ENCODE results near the gene SYNPO2. TPM values are rescaled to one million over a fixed set of nuclear protein-coding genes. Genes with fewer than 3 reads are reported as not detected.

SYNPO2 gene
- total RNA-seq, 3 donors from 2014 or later = 18.9 to 804 (median 91.1) TPM

DNA sequence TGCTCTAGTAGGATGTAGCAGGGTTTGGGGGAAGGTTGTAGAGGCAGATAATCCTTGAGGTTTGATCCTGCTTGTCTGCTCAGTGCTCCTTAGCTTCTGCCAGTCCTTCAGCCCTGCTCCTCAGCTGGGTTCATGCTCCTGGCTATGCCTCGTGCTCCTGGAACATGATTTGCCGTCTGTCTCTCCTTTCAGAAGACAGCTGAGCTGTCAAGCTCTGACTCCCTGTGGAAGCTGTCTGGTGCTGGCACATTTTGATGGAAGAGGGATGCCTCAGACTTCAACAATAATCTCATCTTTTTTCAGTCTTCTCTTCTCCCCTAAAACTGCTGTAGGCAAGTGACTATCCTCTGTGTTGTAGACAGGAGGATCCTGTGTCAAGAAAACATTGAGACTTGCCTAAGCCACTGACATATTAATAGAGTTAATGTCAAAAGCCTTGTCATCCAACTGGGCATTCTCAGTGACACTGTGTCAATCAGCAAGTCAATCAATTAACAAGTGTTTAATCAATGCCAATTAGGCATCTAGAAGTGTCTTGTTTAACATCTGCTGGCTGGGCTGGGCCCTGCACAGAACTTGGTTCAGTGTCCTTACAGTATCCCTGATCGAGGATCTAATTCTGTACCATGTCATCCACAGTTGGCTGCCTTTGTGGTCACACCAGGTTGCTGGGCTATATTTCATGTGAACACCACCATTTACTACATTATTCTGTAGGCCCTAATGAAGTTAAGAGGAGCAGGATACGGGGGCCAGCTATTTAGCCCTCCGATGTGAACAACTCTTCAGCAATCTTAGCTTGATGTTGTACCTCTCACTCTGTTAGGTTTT is 96.7 kb downstream of the SYNPO2 start:
- no peak for DNase-seq
- Histone ChIP-seq H3K36me3 (ENCODE audit: low read depth) (no peaks in the 10 kb centered on the region), H3K4me3 (no peak overlapping the region), H3K4me1 (ENCODE audit: low read depth) (no peaks in the 10 kb centered on the region), H3K9me3 (no peaks in the 10 kb centered on the region)
- ATAC-seq = no peak
- TF ChIP-seq, protein P1, sequence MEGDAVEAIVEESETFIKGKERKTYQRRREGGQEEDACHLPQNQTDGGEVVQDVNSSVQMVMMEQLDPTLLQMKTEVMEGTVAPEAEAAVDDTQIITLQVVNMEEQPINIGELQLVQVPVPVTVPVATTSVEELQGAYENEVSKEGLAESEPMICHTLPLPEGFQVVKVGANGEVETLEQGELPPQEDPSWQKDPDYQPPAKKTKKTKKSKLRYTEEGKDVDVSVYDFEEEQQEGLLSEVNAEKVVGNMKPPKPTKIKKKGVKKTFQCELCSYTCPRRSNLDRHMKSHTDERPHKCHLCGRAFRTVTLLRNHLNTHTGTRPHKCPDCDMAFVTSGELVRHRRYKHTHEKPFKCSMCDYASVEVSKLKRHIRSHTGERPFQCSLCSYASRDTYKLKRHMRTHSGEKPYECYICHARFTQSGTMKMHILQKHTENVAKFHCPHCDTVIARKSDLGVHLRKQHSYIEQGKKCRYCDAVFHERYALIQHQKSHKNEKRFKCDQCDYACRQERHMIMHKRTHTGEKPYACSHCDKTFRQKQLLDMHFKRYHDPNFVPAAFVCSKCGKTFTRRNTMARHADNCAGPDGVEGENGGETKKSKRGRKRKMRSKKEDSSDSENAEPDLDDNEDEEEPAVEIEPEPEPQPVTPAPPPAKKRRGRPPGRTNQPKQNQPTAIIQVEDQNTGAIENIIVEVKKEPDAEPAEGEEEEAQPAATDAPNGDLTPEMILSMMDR (IDR thresholded peaks at IDR 0.05) = no peak
- intact Hi-C loops (cut with DNase I, micrococcal nuclease) = loop anchor here in 1 of 2 donors (10.0 kb wide), 1 partner anchor 299 kb away; no protein-coding TSS in a partner anchor

DNA sequence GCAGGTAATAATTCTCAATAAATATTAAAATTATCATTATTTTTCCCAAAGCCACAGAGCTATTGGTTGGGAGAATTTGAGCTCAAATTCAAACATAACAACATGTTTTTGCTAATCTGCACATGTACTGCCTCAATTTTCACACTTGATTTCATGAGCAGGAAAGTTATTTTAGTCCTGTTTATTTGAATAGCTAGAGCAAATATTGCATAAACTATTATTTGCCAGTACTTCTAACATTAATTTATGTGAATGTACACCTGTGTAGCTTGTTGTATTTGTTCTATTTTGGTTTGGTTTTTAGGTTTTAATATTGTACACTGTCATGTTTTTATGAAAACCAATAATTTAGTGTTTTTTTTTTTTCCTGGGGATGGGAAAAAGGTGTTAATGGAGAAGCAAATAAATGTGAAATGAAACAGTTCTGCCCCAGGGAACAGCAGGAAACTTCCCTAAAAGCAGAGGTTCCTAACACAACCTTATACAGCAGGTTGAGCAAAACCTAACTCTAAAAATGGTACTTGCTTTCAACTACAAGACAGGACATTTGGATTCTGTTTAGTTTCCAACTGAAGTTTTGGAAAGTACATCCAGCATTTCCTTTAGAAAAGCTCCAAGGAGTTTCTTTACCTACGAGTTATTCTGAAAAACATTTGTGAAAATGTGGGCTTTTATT is 99.4 kb downstream of the SYNPO2 start:
- Histone ChIP-seq H3K4me1 (ENCODE audit: low read depth) (no peaks in the 10 kb centered on the region), H3K36me3 (ENCODE audit: low read depth) (no peaks in the 10 kb centered on the region), H3K4me3 (no peak overlapping the region), H3K9me3 (no peaks in the 10 kb centered on the region)
- DNase-seq (no peak), ATAC-seq (no peak)
- TF ChIP-seq, protein P1 (IDR thresholded peaks at IDR 0.05) = no peak
- intact Hi-C loops (cut with DNase I, micrococcal nuclease) = loop anchor here in 1 of 2 donors (10.0 kb wide), 1 partner anchor 297 kb away; no protein-coding TSS in a partner anchor

DNA sequence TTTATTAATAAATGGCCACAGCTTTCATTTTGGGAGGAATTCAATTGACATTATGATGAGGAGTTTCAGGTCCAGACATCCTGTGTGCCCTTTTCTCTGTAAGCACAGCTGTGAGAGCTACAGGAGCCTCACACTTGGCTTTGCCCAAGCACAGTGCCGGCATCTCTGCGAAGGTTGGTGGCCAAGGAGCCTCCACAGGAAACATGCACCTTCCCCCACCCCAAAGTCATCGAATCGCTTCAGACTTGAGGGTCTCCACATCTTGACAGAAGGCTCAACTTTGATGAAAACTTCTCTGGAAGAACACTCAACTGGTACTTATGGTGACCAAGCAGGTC is 100.0 kb downstream of the SYNPO2 start:
- Histone ChIP-seq H3K36me3 (ENCODE audit: low read depth) (no peaks in the 10 kb centered on the region), H3K4me1 (ENCODE audit: low read depth) (no peaks in the 10 kb centered on the region), H3K9me3 (no peaks in the 10 kb centered on the region), H3K4me3 (no peak overlapping the region)
- intact Hi-C loops (cut with DNase I, micrococcal nuclease) = loop anchor here in 1 of 2 donors (10.0 kb wide), 1 partner anchor 296 kb away; no protein-coding TSS in a partner anchor
- DNase-seq (no peak), ATAC-seq (no peak)
- TF ChIP-seq, protein P1 (IDR thresholded peaks at IDR 0.05) = no peak

DNA sequence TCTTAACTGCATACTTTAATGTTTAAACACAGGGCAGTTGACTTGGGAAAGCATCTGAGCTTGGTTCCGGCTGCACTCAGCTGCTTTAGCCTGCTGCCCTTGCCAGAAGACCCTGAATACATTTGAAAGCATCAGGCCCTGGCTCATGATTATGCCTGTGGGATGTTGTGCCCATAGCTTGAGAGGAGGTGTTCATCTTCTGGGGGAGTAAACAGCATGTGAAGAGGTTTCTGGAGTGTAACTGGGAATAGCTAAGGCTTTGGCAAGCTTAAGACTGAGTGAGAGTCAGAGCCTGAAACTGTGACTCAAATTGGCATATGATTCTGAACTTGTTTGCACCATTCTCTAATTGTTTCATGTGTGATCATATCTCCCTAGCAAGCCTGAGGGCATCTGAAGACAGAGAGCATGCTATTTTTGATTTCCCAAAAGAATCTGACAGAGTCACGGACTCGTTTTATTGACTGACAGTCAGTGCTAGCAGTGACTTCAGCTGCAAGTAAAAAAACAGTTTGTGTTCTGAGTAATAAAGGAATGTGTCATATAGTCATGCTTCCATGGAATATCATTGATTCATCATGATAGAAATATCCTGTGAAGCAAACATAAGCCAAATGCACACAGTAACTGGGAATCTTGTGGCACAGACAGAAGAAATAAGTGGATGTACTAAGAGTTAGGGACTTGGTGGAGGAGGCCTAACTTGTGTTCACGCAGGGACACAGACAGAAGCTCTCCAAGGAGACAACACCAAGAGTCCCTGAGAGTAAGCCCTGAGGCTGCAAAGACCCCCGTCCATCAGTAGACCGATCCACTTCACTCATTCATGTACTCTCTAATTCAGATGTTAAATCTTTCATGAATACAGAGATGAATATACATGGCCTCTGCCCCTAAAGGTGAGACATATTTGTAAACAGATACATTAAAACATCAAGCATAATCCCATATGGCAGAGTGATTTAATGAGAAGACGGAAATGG is 100.7 kb downstream of the SYNPO2 start:
- intact Hi-C loops (cut with DNase I, micrococcal nuclease) = loop anchor here in 1 of 2 donors (10.0 kb wide), 1 partner anchor 295 kb away; no protein-coding TSS in a partner anchor
- H3K9me3 ChIP-seq = no peaks in the 10 kb centered on the region
- no peaks in the 10 kb centered on the region for H3K4me1 ChIP-seq (ENCODE audit: low read depth)
- DNase-seq (no peak), ATAC-seq (peak; percentile 43)
- H3K4me3 ChIP-seq = no peak overlapping the region
- H3K36me3 ChIP-seq (ENCODE audit: low read depth) = no peaks in the 10 kb centered on the region
- TF ChIP-seq, protein P1 (IDR thresholded peaks at IDR 0.05) = no peak

DNA sequence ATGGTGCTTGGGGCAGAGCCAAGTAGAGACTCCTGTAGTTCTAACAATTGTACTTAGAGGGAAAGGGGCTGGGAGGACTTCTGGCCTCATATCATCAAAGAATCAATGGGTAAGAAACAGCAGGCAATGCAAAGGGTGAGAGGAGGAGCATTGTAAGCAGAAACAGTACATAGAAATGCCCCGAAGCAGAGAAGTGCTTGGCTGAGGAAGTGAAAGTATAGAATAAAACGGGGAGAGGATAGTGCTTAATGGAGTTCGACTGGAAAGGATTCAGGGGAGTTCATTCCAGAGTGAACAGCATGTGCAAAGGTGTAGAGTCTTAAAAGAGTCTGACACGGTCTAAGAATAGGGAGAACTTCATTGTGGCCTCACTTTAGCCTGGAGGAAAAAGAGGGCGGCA is 103.0 kb downstream of the SYNPO2 start:
- TF ChIP-seq, protein P1 (IDR thresholded peaks at IDR 0.05) = no peak
- no peak for ATAC-seq
- intact Hi-C loops (cut with DNase I, micrococcal nuclease) = no loop called here
- no peaks in the 10 kb centered on the region for H3K36me3 ChIP-seq (ENCODE audit: low read depth)
- no peak for DNase-seq
- H3K4me1 ChIP-seq (ENCODE audit: low read depth) = no peaks in the 10 kb centered on the region
- H3K9me3 ChIP-seq = no peaks in the 10 kb centered on the region
- H3K4me3 ChIP-seq = no peak overlapping the region

Data from mucosa of descending colon (tissue), 3 donors.